ENCODE measurements around the gene TMEM163.

The TMEM163 gene

DNA sequence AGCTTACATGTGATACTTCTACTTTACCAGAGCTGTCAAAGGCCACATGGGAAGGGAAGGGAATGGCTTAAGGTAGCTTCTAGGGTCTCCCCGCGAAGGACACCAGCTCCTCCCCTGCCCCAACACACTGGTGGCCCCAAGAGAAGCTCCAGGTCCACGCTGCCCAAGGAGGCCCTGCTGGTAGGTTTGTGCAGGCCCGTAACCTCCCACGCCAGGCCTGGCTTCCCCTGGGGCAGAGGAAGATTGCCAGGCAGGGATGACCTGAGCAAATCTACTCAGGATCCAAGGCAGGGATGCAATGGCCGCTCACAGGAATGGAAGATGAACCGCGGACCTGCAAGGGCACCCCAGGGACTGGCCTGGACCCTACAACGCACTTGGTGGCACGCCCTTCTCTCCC is 259.9 kb downstream of the TMEM163 start:
- DNase-seq (ENCODE audit: low read depth in 3 of 3) = no peak

DNA sequence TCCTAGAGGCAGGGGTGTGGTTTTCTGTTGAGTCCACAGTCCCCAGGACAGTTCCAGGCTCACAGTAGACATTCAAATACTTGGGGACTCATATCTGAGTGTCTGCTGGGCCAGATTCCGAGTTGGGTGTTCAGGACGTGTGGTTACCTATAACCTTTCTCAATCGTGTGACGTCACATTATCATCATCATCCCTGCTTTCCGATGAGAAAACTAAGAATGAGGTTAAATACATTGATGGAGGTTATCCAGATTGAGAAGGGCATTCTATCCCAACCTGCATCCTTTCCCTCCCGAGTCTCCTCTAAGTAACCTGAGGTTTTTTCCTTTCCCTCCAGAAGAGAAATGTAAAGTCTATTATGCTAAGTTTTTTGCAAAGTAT is 260.3 kb downstream of the TMEM163 start:
- no peak for DNase-seq (ENCODE audit: low read depth in 3 of 3)

DNA sequence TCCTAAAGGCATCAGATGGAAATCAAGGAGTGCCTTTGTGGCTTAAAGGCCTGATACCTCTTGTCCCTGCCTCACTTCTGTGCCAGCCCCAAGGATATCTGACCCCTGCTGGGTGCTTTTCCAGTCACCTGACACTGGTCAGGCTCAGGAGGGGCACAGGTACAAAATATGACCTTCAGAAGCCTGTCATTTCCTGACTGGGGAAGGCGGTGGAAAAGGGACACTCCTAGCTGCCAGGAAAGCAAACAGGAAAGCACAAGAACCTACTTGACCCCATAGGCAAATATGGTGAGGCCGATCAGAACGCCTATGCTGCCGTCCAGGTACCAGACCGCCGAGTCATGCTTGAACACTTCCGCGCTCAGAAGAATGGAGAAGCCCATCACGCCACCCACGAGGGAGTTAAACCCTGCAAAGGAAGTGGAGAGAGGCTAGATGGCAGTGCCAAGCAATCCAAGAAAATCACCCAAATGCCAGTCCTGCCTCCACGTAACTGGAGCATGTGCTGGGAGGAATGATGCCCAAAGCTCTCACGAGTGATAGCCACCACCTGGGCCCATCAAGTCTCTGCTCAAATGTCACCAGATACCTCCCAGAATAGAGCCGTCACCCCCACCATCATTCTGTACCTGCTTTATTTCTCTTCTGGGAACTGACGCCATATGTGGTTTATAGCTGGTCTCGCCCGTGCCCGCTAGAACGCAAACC is 260.9 kb downstream of the TMEM163 start:
- DNase-seq (ENCODE audit: low read depth in 3 of 3) = no peak

DNA sequence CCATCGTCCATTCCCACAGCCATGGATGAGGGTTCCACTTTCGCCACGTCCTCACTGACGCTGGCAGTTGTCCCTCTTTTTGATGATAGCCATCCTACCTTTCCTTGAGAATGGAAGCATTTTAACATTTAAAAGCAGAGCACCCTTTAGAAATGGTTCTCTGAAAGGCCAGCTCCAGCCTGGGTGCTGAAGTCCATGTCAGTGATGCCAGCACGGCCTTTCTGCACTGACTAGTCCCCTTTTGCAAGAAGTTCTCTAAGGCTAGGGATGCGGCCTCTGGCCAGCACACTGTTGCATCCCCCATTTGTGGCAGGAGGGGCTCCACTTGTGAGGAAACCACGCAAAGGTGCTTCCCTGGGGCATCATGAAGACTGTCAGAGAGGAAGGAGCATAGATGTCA is 261.4 kb downstream of the TMEM163 start:
- DNase-seq (ENCODE audit: low read depth in 3 of 3) = no peak

DNA sequence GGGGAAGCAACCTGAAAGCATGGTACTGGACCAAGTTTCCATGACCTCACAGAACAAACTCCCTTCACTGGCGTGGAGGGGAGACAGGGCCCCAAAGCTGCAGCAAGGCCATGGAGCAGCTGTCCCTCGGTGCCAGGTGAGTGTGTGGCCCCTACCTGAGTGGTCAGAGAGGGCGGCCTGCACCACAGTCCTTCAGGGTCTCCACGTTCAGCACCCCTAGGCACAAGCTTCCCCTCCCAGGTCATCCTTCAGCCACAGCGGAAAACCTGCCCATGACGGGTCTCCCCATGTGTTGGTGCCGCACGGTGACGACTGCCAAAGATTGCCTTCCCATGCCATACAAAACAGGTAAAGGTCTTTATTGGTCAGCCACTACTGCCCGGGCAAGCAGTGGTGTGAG is 263.4 kb downstream of the TMEM163 start:
- no peak for DNase-seq (ENCODE audit: low read depth in 3 of 3)

DNA sequence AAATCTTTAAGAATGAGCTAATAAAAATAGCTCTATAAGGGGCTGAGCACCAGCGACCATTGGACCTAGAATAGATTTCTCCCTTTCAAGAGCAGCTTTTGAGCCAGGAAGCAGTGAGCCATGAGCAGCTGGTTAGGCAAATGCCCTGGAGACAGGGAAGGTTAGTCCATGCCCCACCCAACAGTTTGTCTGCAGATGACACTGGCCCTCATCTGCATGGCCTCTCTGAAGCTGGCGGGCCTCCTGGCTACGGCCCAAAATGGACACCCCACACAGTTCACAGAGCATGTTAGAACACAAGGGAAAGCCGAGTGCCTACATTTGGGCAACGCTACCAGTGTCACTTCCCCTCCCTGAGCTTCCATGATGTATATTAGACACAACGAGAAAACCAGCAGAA is 263.9 kb downstream of the TMEM163 start:
- DNase-seq (ENCODE audit: low read depth in 3 of 3) = no peak

DNA sequence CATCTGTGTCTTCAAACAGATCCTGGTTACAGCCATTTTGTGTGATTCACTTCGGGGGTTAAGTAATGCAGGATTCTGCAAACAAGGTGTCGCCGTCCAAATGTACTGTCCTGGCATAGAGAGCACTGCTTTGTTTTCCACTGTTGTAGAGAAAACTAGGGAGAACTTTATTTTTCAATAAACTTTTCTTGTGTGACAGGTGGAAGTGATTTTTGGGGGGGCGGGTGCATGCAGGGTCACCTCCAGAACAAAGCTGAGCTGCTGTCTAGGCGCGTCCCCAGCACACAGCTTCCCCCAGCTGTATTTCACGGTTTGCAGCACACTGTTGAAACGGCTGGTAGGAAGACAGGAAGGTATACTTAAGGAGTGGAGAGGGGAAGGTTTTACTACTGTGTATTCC is 264.4 kb downstream of the TMEM163 start:
- no peak for DNase-seq (ENCODE audit: low read depth in 3 of 3)

DNA sequence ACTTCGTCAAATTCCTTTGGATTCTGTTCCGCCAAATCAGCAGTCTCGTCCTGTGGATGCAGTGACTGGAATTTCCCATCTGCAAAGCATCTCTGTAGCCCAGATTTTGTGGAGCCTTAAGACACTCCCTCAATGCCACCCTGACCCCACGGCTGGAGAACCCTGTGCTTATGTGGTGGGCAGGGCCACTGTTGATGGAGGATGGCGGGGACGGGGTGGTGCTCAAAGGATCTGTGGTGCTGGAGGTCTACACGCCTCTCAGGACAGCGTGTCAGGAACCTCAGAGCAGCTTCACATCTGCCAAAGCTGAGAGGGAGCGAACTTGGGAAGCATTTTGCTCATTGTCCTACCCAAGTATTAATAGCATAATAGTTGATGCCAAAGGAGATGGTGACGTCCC is 264.8 kb downstream of the TMEM163 start:
- no peak for DNase-seq (ENCODE audit: low read depth in 3 of 3)

DNA sequence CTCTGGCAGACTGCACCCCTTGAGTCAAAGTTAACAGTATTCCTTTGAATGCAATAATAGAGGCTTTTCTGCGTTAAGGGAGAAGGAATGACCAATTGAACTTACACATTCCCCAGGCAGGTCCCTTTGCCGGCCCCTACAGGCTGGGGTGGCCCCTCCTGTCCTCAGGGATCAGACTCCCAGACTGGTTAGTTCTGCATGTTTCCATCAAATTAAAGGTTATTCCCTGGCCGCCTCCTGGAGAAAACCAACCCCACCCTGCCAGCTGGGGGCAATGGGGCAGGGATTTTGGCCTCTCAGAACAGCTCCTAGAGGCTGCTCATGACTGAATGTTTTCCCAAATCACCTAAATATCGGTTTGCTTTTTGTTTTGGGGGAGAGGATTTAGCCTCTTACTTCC is 265.3 kb downstream of the TMEM163 start:
- no peak for DNase-seq (ENCODE audit: low read depth in 3 of 3)

DNA sequence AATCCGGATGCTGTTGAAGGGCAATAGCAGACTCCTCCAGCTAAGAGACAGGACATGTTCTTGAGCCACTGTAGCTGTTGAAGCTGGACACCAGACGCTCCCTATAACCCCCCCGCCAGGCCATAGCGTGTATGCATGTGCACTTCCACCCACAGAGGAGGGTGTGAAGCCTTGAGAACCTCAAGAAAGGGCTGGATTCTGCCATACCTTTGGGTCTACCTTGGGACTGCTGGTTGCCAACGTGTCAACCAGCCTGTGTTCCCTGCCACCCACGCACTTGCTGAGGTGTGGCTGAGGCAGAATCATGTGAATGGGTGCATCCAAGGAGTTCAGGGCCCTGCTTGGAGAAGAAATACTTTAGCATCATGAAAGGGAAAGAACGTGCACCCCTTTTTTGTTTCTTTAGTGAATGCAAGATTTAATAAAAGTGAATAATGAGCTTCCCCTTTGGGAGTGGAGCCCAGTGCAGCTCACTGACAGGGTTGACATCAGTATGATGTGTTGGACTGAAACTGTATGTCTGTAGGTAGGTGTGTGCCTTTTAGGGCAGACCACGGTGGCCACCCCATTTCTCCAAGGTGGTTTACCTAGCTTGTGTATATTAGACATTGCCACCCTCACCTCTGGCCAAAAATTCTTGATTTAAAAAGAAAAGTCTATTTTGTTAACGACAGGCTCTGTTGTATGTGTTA is 266.6 kb downstream of the TMEM163 start:
- no peak for DNase-seq (ENCODE audit: low read depth in 3 of 3)

DNA sequence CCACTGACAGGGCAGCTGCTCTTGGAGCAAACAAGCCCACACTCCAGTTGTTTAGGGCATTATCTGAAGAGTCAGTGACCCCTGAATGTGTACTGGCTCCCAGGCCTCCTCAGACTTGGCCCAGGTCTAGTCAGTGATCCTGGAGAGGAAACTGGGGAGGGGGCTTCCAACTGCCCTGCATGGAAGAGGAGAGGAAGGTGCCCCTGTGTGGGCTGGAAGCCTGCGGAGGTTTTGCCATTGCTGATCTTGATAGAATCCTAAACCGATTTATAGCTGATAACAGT is 267.5 kb downstream of the TMEM163 start:
- DNase-seq (ENCODE audit: low read depth in 3 of 3) = no peak

DNA sequence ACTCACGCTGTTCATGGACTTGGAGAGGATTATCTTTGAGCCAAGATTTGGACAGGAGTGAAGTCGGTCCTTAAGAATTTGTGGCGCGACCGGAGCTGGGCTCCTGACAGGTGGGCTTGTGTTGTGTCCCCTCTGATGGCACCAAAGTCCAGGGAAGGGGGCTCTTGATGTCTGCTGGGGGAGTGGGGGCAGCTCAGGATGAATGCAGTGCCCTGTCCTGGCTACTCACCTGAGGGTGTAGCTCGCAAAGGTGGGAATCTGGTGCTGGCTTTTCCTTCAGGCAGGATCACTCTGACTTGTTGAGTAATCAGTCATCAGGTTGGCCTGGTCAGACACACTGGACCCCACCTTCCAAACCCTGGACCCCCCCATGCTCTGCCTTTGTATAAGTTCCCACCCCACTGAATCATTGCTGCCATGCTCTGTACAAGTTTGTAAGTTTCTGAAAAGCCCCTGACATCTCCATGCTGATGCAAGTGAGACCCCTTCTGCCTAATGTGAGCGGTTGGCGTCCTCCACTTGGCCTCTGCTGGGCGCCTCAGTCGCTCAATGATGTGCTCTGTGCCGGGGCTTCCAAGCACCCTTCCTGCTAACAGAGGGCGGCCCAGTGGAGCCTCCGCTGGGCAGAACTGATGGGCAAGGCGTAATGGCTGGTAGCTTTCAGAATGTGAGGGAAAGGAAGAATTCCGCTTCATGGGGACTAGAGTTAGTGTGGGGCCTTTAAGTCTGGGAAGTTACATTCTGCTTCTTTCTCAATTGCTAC is 268.9 kb downstream of the TMEM163 start:
- DNase-seq (ENCODE audit: low read depth in 3 of 3) = no peak

DNA sequence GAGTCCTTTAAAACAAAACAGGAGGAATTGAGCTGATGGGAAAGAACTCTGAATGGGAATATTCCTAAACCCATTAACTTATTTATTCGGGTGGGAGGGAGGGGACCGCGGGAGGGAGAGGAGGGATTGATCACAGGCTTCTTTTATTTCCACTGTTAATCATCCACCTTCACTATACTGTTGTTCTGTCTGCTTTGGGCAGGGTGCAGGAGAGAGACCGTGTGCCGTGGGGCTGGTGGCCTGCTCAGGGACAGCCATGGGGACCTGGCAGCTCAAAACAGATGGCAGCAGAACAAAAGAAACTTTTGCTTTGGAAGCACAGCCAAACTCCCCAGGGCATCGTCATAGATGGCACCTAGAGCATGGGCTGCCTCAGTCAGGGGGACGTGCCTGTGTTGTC is 269.6 kb downstream of the TMEM163 start:
- no peak for DNase-seq (ENCODE audit: low read depth in 3 of 3)

DNA sequence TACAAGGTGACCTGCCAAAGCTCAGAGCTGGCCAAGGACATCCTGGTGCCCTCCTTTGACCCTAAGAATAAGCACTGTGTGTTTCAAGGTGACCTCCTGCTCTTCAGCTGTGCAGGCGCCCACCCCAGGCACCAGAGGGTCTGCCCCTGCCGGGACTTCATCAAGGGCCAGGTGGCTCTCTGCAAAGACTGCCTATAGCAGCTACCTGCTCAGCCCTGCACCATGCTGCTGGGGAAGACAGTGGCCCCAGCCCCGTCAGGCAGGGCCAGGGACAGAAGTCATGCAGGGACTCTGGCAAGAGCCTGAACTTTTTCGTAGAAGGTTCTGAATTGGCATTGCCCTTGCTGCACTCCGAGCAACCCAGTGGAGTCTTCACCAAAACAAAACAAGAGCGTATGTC is 270.1 kb downstream of the TMEM163 start:
- DNase-seq (ENCODE audit: low read depth in 3 of 3) = no peak

DNA sequence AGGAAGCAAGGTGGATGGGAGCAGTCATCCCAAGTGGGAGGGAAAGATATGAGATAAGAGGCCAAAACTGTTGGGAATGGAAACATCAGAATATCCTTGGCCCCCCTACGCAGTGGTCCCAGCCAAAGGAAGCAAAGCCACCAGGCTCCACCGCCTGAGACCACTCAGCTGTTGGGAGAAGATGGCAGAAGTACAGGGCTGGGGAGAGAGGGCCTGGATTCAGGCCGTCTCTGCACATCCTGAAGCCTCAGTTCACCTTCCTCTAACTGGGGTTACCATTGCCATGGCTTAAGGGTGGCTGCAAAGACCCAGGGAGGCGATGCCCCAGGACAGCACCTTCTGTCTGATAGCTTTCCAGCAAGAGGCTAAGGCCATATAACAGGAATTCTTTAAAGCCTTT is 271.1 kb downstream of the TMEM163 start:
- no peak for DNase-seq (ENCODE audit: low read depth in 3 of 3)

DNA sequence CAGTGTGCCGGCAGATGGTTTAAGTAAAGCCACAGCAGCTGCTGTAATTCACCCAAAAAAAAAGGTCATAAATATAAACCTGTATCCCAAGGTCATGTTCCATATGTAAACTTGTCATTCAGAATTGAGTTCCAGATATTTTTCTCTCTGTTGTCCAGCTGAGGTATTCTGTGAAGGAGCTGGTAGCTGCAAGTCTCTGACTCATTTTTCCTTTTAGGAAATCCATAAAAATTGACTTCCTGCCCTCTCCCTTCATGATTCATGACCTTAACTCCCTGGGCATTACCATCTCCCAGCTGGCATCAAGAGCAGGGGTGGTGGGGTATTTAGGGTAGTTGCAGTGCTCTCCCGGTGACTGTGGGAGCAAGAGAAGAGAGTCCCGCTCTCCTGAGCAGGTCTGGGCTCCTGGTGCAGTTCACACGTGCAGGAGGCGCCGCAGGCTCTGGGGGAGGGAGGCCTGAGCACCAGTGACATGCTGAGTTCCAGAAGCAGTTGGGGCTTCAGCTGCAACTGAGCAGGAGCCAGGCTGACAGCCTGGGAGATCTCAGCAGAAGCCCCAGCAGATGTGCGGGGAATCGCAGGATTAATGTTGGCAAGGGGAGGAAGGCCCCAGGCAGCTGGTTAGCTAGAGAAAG is 272.3 kb downstream of the TMEM163 start:
- DNase-seq (ENCODE audit: low read depth in 3 of 3) = no peak

DNA sequence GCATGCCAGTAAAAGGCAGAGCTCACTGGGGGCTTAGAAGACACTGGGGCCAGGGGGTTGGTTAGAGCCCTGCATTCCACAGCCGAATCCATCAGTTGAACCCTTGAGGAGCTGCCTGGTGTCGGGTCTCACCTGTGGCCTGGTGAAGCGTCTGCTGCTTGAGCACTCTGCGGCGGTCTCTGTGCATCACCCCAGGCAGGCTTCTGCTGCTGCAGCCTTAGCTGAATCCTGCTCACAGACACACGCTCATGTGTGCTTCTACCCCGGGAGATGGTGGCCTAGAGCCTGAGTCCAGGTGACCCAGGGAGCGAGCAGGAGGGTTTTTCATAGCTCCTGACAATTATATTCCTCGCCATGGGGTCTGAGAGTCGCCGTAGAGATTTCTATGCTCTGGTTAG is 272.8 kb downstream of the TMEM163 start:
- no peak for DNase-seq (ENCODE audit: low read depth in 3 of 3)

DNA sequence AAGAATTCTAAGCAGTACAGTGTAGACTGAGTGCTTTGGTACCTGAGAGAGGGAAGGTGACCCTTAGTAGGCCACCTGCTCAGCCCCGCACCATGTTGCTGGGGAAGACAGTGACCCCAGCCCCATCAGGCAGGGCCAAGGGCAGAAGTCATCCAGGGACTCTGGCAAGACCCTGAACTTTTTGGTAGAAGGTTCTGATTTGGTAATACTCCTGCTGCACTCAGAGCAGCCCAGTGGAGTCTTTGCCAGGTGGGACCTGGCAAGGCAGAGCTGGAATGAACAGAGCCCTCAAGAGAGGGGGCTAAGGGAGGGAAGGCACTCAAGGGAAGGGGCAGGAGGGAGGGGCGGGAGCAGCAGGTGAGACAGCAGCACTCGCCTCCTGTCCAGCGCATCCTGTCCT is 273.7 kb downstream of the TMEM163 start:
- DNase-seq (ENCODE audit: low read depth in 3 of 3) = no peak

DNA sequence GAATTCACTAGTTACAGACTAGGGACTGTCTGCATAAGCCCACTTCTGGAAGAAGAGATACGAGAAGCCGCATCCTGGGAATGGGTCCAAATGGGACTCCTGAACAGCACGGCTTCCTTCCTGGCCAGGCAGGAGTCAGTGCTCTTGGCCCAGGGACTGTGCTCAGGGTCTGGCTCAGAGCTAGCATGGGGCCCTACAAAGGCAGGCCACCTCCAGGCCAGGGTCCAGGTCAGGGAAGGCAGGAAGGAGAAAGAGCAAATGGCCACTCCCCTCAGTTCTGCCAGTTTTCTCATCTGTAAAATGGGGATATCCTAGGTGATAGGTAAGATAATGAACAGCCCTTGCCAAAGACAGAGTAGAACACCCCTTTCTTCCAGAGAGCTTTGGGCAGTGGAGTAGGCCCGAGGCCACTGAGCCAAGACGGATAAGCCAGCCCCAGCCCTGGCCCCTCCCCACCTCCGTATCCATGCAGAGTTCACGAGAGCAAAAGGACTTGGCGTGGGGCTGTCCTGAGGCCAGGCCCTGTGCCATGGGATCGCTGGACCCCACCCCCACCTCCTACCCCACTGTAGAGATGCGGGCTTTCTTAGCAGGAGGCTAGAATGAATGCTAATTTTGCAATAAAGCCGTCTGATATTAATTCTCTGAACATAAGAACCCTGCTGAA is 274.9 kb downstream of the TMEM163 start:
- no peak for DNase-seq (ENCODE audit: low read depth in 3 of 3)

DNA sequence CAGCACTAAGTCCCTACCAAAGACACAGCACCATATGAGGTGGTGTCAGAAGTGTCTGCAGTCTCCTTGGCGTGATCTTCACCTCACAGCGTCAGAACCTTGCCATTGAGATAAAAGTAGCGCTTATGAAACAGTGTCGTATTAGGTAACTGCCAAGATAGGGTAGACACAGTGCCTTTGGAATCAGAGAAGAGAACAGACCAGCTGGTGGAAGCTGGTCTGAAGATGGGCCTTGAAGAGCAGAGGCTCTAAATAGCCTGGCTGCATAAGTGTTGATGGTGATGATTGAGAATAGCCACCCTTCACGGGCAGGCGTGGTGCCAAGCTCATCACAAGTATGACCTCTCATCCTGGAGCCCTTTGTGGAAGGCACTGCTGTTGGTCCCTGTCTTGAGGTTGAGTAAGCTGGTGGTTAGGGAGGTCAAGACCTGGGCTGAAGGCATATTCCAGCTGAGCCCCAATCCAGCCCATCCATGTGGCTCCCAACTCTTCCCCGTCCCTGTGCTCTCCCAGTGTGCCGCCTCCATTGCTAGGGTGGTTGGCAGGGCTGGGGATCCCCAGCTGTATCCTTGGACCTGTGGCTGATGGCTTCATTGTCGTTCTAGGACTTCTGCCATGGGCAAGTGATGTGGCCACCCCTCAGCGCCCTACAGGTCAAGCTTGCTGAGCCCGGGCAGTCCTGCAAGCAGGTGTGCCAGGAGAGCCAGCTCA is 277.5 kb downstream of the TMEM163 start:
- no peak for DNase-seq (ENCODE audit: low read depth in 3 of 3)

DNA sequence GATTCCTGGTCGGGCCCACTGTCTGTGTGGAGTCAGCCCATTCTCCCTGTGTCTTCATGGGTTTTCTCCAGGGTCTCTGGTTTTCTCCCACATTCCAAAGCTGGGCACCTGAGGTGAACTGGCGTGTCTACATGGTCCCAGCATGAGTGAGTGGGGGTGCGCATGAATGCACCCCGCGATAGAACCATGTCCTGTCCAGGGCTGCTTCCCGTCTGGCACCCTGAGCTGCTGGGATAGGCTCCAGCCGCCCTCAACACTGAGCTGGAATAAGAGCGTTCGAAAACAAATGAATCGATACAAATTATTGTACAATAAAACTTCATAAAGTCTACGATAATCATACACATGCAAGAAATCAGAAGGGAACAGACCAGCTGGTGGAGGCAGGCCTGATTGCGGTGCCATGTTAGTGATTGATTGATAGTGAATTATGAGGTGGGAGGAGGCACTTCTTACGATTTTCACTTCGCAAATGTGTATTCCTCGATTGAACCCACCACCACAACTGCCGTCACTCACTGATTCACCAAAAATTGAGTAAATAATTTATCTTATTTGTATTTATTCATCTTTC is 278.4 kb downstream of the TMEM163 start:
- no peak for DNase-seq (ENCODE audit: low read depth in 3 of 3)

Measured in stimulated activated CD4-positive, alpha-beta T cell treated with anti-CD3 and anti-CD28 coated beads, TNF-alpha, amount 100 ng/mL, for 48 hours (primary cell).